Neural progenitor cell (in vitro differentiated cells): ENCODE results near the gene MKNK2.

ENCODE experiments used
- CTCF ChIP-seq: fragments of 200-600 bp; sonication (generic); IDR thresholded peaks from 2 replicates; pipeline ENCODE4 v1.5.1; 2017; ENCODE audit warnings: antibody characterized with exemption, mild to moderate bottlenecking
- EZH2 ChIP-seq: fragments of 200-600 bp; sonication (generic); IDR thresholded peaks from 2 replicates; pipeline ENCODE4 v1.6.1; 2017; ENCODE audit warnings: antibody characterized with exemption, mild to moderate bottlenecking, moderate library complexity

- TF ChIP-seq CTCF: no peak
- TF ChIP-seq EZH2: no peak
Measured at GRCh38 chr19:2032296-2032941, 18.6 kb downstream of the MKNK2 start.
